Astrocyte (in vitro differentiated cells and primary cell): ENCODE measurements around the gene AMT.

Experiments
- EZH2 ChIP-seq: IDR thresholded peaks from 2 replicates; pipeline ENCODE4 v1.6.1; 2012; ENCODE audit warnings: mild to moderate bottlenecking, low read length, inconsistent platforms; ENCODE audit not compliant: insufficient read depth
- TF ChIP-seq, protein P1 (sequence below): IDR thresholded peaks from 2 replicates; pipeline ENCODE4 v1.5.1; 2011; ENCODE audit warnings: low read depth, mild to moderate bottlenecking, inconsistent platforms, low read length, moderate library complexity; ENCODE audit not compliant: insufficient read depth

DNA sequence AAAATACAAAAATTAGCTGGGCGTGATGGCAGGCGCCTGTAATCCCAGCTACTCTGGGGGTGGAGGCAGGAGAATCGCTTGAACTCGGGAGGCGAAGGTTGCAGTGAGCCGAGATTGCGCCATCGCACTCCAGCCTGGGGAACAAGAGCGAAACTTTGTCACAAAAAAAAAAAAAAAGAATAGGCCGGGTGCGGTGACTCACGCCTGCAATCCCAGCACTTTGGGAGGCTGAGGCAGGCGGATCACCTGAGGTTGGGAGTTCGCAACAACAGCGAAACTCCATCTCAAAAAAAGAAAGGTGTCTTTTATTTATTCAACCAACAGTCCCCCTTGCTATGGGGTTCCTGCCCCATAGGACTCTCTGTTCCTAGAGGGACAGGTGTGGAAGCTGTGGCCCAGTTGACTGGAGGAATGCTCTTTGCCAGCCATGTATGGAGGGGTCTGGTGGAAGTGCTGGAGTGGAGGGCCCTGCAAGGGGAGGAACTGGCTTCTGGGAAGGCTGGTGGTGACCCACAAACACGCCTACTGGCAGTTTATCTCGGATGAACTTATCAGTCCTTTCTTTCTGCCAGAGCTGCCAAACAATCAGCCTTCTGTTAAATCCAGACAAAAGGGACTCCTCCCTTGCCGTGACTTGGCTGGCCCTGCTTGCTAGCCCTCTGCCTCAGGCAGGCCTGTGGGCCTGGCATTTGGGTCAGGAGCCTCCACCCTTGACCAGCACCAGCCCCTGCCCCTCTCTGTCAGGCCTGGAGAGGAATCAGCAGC is 43.2 kb upstream of the AMT start:
- TF ChIP-seq, protein P1, sequence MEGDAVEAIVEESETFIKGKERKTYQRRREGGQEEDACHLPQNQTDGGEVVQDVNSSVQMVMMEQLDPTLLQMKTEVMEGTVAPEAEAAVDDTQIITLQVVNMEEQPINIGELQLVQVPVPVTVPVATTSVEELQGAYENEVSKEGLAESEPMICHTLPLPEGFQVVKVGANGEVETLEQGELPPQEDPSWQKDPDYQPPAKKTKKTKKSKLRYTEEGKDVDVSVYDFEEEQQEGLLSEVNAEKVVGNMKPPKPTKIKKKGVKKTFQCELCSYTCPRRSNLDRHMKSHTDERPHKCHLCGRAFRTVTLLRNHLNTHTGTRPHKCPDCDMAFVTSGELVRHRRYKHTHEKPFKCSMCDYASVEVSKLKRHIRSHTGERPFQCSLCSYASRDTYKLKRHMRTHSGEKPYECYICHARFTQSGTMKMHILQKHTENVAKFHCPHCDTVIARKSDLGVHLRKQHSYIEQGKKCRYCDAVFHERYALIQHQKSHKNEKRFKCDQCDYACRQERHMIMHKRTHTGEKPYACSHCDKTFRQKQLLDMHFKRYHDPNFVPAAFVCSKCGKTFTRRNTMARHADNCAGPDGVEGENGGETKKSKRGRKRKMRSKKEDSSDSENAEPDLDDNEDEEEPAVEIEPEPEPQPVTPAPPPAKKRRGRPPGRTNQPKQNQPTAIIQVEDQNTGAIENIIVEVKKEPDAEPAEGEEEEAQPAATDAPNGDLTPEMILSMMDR = no peak
- no peak for TF ChIP-seq EZH2
